HS-5 (cell line): Measurements from ENCODE around the gene ELF5.

Experiments used
- DNase-seq: peaks from one replicate; pipeline ENCODE4 v3.0.0-alpha.2; 2012; ENCODE audit warnings: low read depth

Gene ELF5

GRCh38 chr11:34492806-34493414 is 20.7 kb downstream of the ELF5 start:
- DNase-seq, result peak; percentile 42

GRCh38 chr11:34490304-34490703 is 23.3 kb downstream of the ELF5 start:
- no peak for DNase-seq

DNA sequence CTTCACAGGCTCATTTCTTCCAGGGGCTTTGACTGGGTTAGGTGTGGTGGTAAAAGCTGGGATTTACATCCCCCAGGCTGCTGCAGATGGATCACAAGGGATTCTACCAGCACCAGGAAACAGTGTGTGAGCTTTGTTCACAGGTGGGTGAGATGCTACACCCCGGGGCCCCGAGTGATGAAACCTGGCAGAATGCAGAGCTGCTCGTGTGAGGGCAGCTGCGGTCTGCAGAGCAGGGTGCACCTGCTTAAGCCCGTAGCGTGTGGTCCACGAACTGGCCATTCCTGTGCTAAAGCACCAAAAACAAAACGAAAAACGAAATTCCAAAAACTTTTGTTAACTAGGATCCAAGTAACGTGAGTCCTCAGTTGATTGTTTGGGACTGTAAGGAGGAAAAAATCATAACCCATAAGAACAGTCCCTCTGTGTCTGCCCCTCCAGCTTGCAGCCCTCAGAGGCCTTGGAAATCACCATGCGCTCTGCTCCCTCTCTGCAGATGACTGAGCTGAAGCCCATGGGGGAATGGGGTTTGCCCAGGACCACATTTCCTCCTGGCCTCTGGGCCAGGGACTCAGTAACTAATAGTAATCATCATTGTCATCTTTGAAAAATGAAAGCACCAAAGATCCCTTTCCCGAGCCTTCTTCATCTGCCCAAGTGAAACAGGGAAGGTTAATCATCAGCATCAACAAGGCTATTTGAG is 24.6 kb downstream of the ELF5 start:
- DNase-seq, result no peak

DNA sequence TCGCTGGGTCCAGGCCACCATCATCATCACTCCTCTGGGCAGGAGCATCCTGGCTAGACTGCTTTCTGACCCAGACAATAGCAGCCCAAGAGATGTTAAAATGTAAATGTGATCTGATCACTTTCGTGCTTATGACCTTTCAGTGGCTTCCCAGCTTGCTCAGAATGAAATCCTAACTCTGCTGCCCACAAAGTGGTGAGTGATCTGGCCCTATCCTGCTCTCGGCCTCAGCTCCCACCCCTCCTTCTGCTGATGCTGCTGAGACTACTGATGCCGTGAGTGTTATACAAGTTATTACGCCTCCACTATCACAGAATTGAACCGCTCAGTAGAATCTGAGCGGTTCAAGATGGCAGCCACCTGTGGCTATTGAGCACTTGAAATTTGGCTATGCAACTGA is 26.2 kb downstream of the ELF5 start:
- no peak for DNase-seq

GRCh38 chr11:34483106-34483874 is 30.3 kb downstream of the ELF5 start:
- DNase-seq, result no peak

DNA sequence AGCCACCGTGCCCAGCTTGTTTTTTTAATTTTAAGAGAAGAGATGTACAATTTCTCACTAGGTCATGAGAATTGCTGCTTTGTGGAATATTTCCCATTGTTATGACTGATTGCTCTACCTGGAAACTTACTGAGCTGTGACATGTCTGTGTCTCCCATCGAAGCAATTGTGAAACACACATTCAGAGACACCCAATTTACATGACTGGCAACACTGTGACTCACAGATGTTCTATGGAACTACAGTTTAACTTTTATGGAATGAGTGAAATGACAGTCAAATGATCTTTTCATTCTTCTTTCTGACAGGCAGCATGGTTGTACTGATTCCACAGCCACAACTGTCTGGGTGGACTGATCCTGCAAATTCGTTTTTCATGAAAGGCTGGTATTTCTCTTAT is 32.3 kb downstream of the ELF5 start:
- DNase-seq, result no peak

- DNase-seq, result no peak
These were observed 33.3 kb downstream of the ELF5 start for GRCh38 chr11:34480314-34480713.

GRCh38 chr11:34478845-34479663 is 34.5 kb downstream of the ELF5 start:
- no peak for DNase-seq

DNA sequence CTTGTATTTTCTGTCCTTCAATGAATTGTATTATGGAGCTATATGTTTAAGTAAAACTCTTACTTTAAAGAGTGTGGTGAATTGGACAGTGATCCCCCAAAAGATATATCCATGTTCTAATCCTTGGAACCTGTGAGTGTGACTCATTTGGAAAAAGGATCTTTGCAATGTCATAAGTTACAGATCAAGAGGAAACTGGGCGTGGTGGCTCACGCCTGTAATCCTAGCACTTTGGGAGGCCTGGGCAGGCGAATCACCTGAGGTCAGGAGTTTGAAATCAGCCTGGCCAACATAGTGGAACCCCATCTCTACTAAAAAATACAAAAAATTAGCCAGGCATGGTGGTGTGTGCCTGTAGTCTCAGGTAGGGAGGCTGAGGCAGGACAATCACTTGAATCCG is 36.7 kb downstream of the ELF5 start:
- DNase-seq, result no peak

DNA sequence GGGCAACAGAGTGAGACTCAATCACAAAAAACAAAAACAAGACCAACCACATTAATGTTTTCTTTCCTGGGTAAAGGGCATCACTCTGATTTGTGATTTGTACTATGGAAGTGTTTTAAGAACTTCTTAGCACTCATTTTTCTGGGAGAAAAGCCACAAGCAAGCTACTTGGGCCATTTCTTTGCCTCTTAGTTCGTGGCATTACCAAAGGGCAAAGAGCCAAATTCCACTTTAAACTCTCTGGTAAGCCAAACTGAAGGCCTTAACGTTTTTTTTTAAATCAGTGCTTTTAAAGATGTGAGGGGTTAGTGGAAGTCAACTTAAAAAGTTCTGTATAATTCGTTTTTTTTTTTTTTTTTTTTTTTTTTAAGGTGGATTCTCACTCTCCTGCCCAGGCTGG is 37.9 kb downstream of the ELF5 start:
- DNase-seq, result no peak

DNA sequence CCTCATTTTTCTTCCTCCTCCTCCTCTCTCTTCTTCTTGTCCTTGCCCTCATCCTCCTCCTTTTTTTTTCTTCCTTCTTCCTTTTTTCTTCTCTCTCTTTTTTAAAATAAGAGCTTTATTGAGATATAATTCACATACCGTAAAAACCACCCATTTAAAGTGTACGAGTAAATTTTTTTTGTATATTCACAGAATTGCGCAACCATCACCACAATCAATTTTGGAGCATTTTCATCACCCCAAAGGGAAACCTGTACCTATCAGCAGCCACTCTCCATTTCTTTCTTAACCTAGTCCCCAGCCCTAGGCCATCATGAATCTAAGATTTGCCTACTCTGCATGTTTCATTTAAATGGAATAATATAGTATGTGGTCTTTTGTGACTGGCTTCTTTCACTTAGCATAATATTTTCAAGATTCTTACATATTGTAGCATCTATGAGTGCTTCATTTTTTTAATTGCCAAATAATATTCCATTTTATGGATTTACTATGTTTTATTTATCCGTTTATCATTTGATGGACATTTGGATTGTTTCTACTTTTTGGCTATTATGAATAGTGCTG is 39.9 kb downstream of the ELF5 start:
- no peak for DNase-seq

DNA sequence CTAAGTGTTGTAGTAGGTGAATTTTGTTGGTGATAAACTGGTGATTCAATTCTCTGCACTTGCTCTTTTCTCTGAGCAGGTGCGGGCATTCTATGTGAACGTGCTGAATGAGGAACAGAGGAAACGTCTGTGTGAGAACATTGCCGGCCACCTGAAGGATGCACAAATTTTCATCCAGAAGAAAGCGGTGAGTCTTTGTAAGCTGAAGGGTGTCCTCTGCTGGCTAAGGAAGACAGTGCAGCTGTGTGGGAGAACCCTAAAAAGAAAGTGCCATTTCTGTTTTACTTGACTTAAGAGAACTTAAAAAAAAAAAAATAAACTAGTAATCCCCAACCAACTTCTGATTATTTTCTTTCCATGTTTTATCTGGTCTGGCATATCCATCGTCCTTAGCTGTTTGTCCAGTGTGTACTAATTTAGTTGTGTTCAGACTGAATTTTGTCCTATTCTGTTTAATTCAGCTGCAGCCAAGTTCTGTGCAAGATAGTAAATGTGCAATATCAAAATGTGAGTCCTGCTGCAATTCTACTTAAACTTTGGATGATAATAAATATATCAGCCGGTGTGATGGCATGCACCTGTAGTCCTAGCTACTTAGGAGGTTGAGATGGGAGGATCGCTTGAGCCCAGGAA is 45.3 kb downstream of the ELF5 start:
- DNase-seq, result no peak

DNA sequence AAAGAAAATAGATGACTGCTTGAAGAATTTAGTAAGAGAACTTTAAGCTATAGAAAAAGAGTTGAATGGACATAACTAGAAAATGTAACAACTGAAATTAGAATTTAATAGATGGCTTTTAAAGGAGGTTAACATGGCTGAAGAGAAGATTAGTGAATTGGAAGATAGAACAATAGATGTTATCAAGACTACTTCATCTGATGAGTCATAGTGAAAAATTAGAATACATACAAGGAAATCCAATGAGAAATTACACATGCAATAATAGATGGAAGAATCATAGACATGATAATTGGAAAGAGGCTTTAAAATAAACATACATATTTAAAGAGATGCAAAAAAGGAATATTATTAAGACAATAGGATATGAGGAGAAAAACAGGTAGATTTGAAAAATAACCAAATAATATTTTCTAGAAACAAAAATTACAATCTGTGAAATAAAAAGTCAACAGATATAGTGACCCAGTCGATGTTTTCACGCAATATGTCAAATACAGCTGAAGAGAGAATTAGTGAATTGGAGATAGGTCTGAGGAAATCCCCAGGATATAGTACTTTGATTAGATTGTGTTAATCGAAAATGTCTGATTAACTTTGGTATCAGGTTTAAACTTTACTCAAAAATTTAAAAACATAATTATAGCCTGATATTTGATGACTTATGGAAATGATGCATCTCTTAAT is 46.6 kb downstream of the ELF5 start:
- no peak for DNase-seq

DNA sequence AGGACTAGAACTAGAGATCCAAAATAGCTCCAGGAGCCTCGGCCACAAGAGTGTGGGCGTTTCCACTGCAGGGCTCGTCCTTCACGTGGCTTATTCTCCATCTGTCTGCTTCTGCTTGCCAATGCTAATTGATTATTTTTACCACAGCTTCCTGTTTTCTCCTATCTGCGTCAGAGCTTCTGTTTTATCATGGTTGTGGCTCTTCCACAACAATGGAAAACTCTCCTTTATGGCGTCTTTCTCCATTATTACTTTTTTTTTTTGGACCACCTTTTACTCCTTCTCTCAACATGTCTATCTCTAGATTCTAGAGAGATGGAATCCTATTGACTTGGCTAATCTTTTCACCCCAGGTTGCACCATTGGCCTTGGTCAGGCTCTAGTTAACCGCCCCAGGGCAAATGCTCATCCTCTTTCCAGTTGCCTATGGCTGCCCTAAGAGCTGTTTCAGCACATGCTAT is 49.0 kb downstream of the ELF5 start:
- no peak for DNase-seq

GRCh38 chr11:34461215-34461614 is 52.4 kb downstream of the ELF5 start:
- DNase-seq, result no peak

DNA sequence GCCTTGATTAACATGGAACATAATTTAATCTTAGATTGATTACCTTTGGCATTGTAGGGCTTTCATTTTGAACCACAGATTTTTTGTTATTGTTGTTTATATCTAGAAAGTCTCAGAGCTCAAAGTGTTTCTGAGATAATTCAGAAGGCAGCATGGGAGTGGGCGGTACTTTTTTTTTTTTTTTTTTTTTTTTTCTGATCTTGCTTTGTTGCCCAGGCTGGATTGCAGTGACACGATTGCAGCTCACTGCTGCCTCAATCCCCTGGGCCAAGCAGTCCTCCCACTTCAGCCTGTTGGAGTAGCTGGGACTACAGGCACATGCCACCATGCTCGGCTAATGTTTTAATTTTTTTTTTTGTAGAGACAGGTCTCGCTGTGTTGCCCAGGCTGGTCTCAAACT is 53.3 kb downstream of the ELF5 start:
- no peak for DNase-seq

DNA sequence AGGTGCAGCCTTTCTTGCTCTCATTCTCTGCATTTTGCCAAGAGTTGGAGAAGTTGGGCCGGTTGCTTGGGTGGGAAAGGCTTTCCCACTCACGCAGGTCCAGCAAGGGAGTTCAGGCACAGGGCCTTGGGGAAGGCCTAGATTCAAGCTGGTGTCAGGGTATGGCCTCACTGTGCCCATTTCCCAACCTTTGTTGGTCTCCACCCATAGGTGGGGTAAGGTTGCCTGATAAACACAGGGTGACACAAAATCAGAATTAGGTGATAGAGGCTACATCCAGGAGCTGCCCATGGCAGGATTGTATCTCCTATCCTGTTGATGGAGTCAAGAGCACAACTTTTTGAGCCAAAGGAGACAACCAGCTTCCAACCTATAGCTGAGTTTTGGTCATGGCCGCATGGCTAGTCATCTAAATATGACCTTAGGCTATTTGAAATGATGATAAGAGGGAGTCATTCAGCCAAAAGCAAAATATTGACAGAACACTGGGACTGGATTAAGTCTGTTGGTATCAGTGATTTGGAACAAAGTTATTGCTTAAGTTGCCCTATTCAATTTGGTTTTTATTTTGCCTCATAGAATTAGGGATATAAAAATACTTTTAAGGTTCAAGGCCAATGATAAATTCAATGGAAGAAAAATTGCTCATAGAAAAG is 54.0 kb downstream of the ELF5 start:
- no peak for DNase-seq

DNA sequence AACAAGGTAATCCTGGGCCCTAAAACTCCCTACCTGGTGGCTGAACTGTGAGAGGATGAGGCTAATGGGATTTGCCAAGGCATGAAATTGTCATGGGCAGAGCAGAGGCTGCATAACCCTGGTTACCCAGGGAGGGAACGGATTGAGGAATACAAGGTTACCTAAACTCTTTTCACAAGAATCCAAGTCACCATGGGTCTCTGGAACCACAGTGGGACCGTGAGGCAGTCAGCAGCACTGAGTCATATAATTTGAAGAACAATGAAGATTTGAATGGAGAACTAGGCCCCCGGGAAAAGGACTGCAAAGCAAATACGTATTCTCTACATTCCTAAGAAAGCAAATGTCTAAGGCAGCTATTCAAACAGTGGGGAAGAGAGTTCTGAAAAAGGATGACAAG is 55.1 kb downstream of the ELF5 start:
- DNase-seq, result no peak

DNA sequence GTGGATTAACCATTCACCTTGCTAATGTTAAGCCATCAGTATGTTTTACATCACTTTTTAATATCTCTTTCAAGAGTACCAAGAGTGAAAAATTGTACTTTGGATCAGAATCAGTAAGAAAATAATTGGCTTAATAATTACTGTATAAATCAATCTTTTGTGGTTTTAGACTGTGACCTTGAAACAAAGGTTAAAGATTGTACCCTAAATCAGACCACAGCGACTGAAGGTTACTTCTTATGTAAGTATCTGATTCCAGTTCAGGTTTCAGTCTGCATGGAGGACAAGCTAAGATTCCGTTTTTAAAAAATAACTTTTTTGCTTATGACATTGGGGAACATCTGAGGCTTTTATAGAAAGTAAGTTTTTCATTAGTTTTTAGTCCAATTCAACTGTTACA is 56.0 kb downstream of the ELF5 start:
- DNase-seq, result no peak

DNA sequence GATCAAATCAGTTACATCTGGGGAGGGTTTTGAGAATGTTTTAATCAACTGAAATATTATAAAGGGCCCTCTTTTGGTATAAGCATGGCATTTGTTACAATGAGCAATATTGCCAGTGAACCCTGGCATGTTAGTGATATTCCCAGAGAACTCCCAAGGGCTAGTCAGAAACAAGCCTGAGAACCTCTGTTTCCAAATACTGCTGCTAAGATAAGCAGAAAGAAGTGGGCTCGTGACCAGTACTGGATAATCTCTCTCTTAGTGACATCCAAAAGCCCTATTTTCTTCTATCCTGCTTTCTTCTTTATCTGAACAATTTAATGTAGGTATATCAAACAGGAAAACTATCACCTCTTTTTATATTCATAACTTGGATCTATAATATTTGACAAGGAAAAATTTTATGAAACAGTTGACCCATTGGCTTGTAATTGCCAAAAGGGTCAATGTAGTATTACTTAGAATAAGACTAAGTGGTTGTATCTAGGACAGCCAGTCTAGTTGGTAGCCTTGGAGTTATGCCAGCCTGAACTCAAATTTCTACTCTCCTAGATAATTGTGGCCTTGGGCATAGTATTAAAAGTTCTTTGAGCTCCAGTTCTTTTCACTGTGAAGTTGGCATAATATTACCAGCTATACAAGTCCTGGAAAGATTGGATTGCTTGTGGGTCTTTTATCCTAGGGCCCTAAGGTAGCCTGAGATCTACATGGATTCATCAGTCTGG is 59.1 kb downstream of the ELF5 start:
- no peak for DNase-seq
